CD4-positive, alpha-beta T cell (primary cell): ENCODE results near the gene STX8. TPM values are rescaled to one million over a fixed set of nuclear protein-coding genes. Genes with fewer than 3 reads are reported as not detected.
A peak's percentile ranks its signal among the peaks of the same experiment; 100 is the strongest.

Source experiments
- ATAC-seq: fragments of 200-7000 bp; cut with Tn5 transposase; one replicate; pipeline ENCODE4 v1.10.0; 2022; ENCODE audit warnings: mild to moderate bottlenecking; ENCODE audit not compliant: poor library complexity
- CTCF ChIA-PET: fragments of 350-600 bp; sonication (Branson Sonifier 250); formaldehyde crosslinking; loops from one replicate; lab custom pipeline; 2021; ENCODE audit warnings: antibody characterized with exemption, inconsistent platforms; lab: Charles Lee
- POLR2A ChIA-PET: fragments of 350-600 bp; sonication (Branson Sonifier 250); formaldehyde crosslinking; loops from one replicate; lab custom pipeline; 2021; ENCODE audit warnings: antibody characterized with exemption, inconsistent platforms; lab: Charles Lee
- DNase-seq, 14 experiments: peaks; one replicate each; pipeline ENCODE4 v3.0.0-alpha.2; 2013 to 2020; ENCODE audit warnings: mixed read lengths in 2 of 14
- H3K27ac ChIP-seq, 2 donors: one replicate each; pipeline versions ENCODE4 v1.5.1 to v1.7.0; 2013; ENCODE audit warnings: low read length in 2 of 2, low read depth in 1 of 2, mild to moderate bottlenecking in 1 of 2
- H3K27me3 ChIP-seq, 2 experiments: 1 replicate in 1 of 2; 2 replicates in 1 of 2; pipeline versions ENCODE4 v1.6.1 to v1.7.0; 2013; ENCODE audit warnings: low read length in 2 of 2, control low read depth in 1 of 2, mild to moderate bottlenecking in 1 of 2, moderate library complexity in 1 of 2; ENCODE audit not compliant: insufficient read depth in 2 of 2, control insufficient read depth in 1 of 2
- H3K36me3 ChIP-seq: one replicate; pipeline ENCODE4 v1.6.1; 2013; ENCODE audit warnings: low read length, control low read depth; ENCODE audit not compliant: insufficient read depth
- H3K4me1 ChIP-seq: one replicate; pipeline ENCODE4 v1.6.1; 2013; ENCODE audit warnings: low read length, control low read depth; ENCODE audit not compliant: insufficient read depth
- H3K4me3 ChIP-seq: one replicate; pipeline ENCODE4 v1.5.1; 2013; ENCODE audit warnings: mild to moderate bottlenecking, low read length, moderate library complexity
- H3K9me3 ChIP-seq, 2 experiments: 1 replicate in 1 of 2; 2 replicates in 1 of 2; pipeline versions ENCODE4 v1.6.1 to v1.7.0; 2013; ENCODE audit warnings: low read length in 2 of 2, mild to moderate bottlenecking in 2 of 2, control low read depth in 1 of 2, moderate library complexity in 1 of 2; ENCODE audit not compliant: control insufficient read depth in 1 of 2, insufficient read depth in 1 of 2
- H3K27ac Mint-ChIP-seq: one replicate; pipeline ENCODE4 v1.8.0; 2020; ENCODE audit warnings: mixed read lengths
- H3K27me3 Mint-ChIP-seq: one replicate; pipeline ENCODE4 v1.8.0; 2021; ENCODE audit warnings: mixed read lengths
- H3K36me3 Mint-ChIP-seq: one replicate; pipeline ENCODE4 v1.8.0; 2021; ENCODE audit warnings: low read depth, mixed read lengths
- H3K4me1 Mint-ChIP-seq: one replicate; pipeline ENCODE4 v1.8.0; 2021; ENCODE audit warnings: low read depth, mixed read lengths
- H3K4me3 Mint-ChIP-seq: one replicate; pipeline ENCODE4 v1.8.0; 2020; ENCODE audit warnings: mild to moderate bottlenecking, mixed read lengths
- H3K9me3 Mint-ChIP-seq: one replicate; pipeline ENCODE4 v1.8.0; 2020; ENCODE audit warnings: mixed read lengths
- intact Hi-C, 2 experiments: fragments of 100-400 bp; cut with DNase I in 1 of 2; cut with micrococcal nuclease in 1 of 2; formaldehyde crosslinking; loops; one replicate each; pipeline versions ENCODE4 v1.15.1 to v1.9.0; 2023 to 2025; cut with DNase I, micrococcal nuclease
- total RNA-seq, 174 experiments: library from RNA in 2 of 174; stranded (reverse) in 2 of 174; gene quantifications; one replicate each; pipeline ENCODE4 v1.2.3 and lab custom pipeline; 2021 to 2026
- TF ChIP-seq, protein P1 (sequence below): fragments of 200-600 bp; IDR thresholded peaks from one replicate; pipeline ENCODE4 v1.8.0; 2022; ENCODE audit warnings: antibody characterized with exemption, mild to moderate bottlenecking

STX8 gene
- total RNA-seq, 2 experiments from 2014 or later, result 52.2 to 63.2 TPM

DNA sequence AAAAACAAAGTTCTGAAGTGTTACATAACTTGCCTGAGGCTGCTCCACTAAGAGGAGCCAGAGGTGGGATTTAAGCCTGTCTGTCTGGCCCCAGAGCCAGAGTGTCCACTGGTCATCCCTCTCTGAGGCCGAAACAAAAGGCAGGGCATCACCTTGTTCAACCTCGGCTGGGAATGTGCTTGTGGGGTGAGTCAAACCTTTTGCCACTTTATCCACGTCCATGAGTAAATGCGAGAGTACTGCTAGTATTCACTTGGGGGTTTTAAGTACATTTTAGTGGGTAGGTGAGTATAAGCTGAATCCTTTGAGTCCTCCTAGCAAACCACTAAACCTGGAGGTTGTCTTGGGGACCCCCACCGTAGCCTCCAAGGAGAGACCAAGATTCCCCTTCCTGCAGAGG, 103.5 kb downstream of the STX8 start:
- Histone ChIP-seq H3K4me3 (no peak overlapping the region), H3K36me3 (peaks cover 3% of the 10 kb centered on the region), H3K27ac (peak overlapping the region in 1 of 2 donors; percentile 68), H3K4me1 (peaks cover 37% of the 10 kb centered on the region), H3K27me3 (no peaks in the 10 kb centered on the region), H3K9me3 (no peaks in the 10 kb centered on the region)
- H3K27me3 Mint-ChIP-seq, result no peaks in the 10 kb centered on the region
- H3K9me3 Mint-ChIP-seq, result no peaks in the 10 kb centered on the region
- peak overlapping the region; percentile 84 for H3K27ac Mint-ChIP-seq
- TF ChIP-seq, protein P1, sequence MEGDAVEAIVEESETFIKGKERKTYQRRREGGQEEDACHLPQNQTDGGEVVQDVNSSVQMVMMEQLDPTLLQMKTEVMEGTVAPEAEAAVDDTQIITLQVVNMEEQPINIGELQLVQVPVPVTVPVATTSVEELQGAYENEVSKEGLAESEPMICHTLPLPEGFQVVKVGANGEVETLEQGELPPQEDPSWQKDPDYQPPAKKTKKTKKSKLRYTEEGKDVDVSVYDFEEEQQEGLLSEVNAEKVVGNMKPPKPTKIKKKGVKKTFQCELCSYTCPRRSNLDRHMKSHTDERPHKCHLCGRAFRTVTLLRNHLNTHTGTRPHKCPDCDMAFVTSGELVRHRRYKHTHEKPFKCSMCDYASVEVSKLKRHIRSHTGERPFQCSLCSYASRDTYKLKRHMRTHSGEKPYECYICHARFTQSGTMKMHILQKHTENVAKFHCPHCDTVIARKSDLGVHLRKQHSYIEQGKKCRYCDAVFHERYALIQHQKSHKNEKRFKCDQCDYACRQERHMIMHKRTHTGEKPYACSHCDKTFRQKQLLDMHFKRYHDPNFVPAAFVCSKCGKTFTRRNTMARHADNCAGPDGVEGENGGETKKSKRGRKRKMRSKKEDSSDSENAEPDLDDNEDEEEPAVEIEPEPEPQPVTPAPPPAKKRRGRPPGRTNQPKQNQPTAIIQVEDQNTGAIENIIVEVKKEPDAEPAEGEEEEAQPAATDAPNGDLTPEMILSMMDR, result no peak
- ChIA-PET CTCF (no interaction called here), POLR2A (no interaction called here)
- H3K36me3 Mint-ChIP-seq, result no peaks in the 10 kb centered on the region
- H3K4me3 Mint-ChIP-seq, result no peak overlapping the region
- no peak for DNase-seq
- intact Hi-C loops, result no loop called here
- peaks cover 37% of the 10 kb centered on the region for H3K4me1 Mint-ChIP-seq
- ATAC-seq, result no peak

DNA sequence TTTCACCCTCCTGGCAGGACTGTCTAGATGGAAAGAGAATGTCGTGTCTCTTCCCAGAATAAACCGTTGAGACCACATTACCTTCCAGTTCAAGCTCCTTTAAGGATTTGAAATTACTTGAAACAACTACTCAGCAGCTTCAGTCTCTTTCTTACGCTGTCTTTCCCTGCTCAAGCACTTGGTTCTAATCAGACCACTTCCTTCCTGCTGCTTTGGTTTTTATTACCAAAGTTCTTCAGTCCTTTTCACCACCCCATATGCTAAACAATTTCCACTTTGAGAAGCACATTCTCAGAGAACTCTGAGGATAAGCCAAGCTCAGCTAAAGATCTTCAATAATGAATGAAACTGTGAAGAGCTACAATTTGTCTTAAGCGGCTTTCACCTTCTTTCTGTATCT, 105.4 kb downstream of the STX8 start:
- Histone ChIP-seq H3K27me3 (no peaks in the 10 kb centered on the region), H3K4me3 (no peak overlapping the region), H3K4me1 (peaks cover 37% of the 10 kb centered on the region), H3K27ac (peak overlapping the region in 1 of 2 donors; percentile 54), H3K9me3 (no peaks in the 10 kb centered on the region), H3K36me3 (peaks cover 2% of the 10 kb centered on the region)
- POLR2A ChIA-PET, result interaction anchor here (0.5 to 0.6 kb wide), 2 partner anchors 31 to 141 kb away, joined by 4 read pairs; no protein-coding TSS in a partner anchor
- Mint-ChIP-seq H3K4me1 (peaks cover 40% of the 10 kb centered on the region), H3K36me3 (no peaks in the 10 kb centered on the region), H3K27ac (peak overlapping the region; percentile 90), H3K27me3 (no peaks in the 10 kb centered on the region), H3K9me3 (no peaks in the 10 kb centered on the region), H3K4me3 (peak overlapping the region; percentile 76)
- TF ChIP-seq, protein P1, result no peak
- DNase-seq (peak in 3 of 14 experiments; percentile 25 to 69 (median 43)), ATAC-seq (peak; percentile 66)
- CTCF ChIA-PET, result no interaction called here
- intact Hi-C loops, result no loop called here

DNA sequence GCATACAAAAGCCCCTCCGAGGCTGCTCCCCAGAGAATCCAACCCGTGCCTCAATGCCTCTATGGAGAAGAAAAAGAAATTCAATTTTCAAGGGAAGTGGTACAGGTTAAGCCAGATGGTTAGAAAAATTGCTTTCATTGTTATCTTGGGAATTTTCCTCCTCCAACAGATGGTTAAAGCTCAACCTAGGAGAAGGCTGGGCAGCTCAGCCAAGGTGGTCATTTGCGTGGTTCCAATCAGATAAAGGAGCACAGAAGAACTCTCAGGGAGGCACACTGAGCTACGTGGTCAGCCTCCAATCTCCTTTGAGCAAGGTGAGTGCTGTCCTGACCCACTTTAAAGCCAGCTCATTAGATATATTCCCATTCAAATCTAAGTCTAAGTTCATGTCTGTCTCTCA, 106.7 kb downstream of the STX8 start:
- Histone ChIP-seq H3K27me3 (no peaks in the 10 kb centered on the region), H3K4me1 (peaks cover 37% of the 10 kb centered on the region), H3K4me3 (no peak overlapping the region), H3K9me3 (no peaks in the 10 kb centered on the region), H3K36me3 (no peaks in the 10 kb centered on the region), H3K27ac (peak overlapping the region in 1 of 2 donors; percentile 1)
- DNase-seq (no peak), ATAC-seq (no peak)
- H3K4me3 Mint-ChIP-seq, result no peak overlapping the region
- no peaks in the 10 kb centered on the region for H3K9me3 Mint-ChIP-seq
- TF ChIP-seq, protein P1, result no peak
- intact Hi-C loops, result no loop called here
- H3K36me3 Mint-ChIP-seq, result no peaks in the 10 kb centered on the region
- CTCF ChIA-PET, result no interaction called here
- H3K4me1 Mint-ChIP-seq, result peaks cover 46% of the 10 kb centered on the region
- H3K27ac Mint-ChIP-seq, result peak overlapping the region; percentile 90
- H3K27me3 Mint-ChIP-seq, result no peaks in the 10 kb centered on the region
- POLR2A ChIA-PET, result no interaction called here
